SHP77 (cell line): ENCODE measurements around the gene FDXACB1.
"Not testable (repeated sequence)": the region's sequence is repeated elsewhere in the genome, so short reads cannot be mapped to it uniquely, and the experiment has no call there.

ENCODE experiments used
- DNase-seq, 2 experiments: peaks; one replicate each; lab custom pipeline; 2025; lab: John Stamatoyannopoulos, UW

The FDXACB1 gene

GRCh38 chr11:111908639-111909305 lies 29.8 kb upstream of the FDXACB1 start:
- no peak for DNase-seq

GRCh38 chr11:111906680-111907079 lies 27.7 kb upstream of the FDXACB1 start:
- no peak for DNase-seq

- DNase-seq: no peak
These were observed 26.4 kb upstream of the FDXACB1 start for GRCh38 chr11:111905411-111905810.

- no peak for DNase-seq
These were observed 7.9 kb upstream of the FDXACB1 start for GRCh38 chr11:111886844-111887243.

- no peak for DNase-seq
These were observed 7.1 kb upstream of the FDXACB1 start for GRCh38 chr11:111886032-111886431.

GRCh38 chr11:111885053-111885452 lies 6.1 kb upstream of the FDXACB1 start:
- not testable (repeated sequence) for DNase-seq

GRCh38 chr11:111882202-111882601 lies 3.2 kb upstream of the FDXACB1 start:
- DNase-seq: no peak

GRCh38 chr11:111879637-111879960 lies 634 bp upstream of the FDXACB1 start:
- DNase-seq: no peak

GRCh38 chr11:111878385-111878848 lies 548 bp downstream of the FDXACB1 start:
- peak in 1 of 2 experiments; percentile 37 for DNase-seq

GRCh38 chr11:111871693-111872161 lies 7.2 kb downstream of the FDXACB1 start:
- no peak for DNase-seq

GRCh38 chr11:111870886-111871692 lies 7.9 kb downstream of the FDXACB1 start, which contains the start of gene ALG9:
Gene ALG9, minus strand, starts transcription at chr11:111871581. Its CDS starts 99 bp downstream, at chr11:111871482.
- DNase-seq: peak; percentile 53 to 77

GRCh38 chr11:111870522-111870885 lies 8.5 kb downstream of the FDXACB1 start:
- DNase-seq: no peak

- DNase-seq: no peak
These were observed 8.9 kb downstream of the FDXACB1 start for GRCh38 chr11:111870113-111870512.

GRCh38 chr11:111860257-111860656 lies 18.7 kb downstream of the FDXACB1 start:
- DNase-seq: no peak

- DNase-seq: no peak
These were observed 23.5 kb downstream of the FDXACB1 start for GRCh38 chr11:111855506-111855905.

- no peak for DNase-seq
These were observed 26.9 kb downstream of the FDXACB1 start for GRCh38 chr11:111852103-111852502.

- DNase-seq: no peak
These were observed 27.3 kb downstream of the FDXACB1 start for GRCh38 chr11:111851636-111852035.

GRCh38 chr11:111851067-111851466 lies 27.9 kb downstream of the FDXACB1 start:
- no peak for DNase-seq

GRCh38 chr11:111849631-111850030 lies 29.3 kb downstream of the FDXACB1 start:
- DNase-seq: no peak

GRCh38 chr11:111846636-111847035 lies 32.3 kb downstream of the FDXACB1 start:
- no peak for DNase-seq

- DNase-seq: no peak
These were observed 32.9 kb downstream of the FDXACB1 start for GRCh38 chr11:111846063-111846462.

- no peak for DNase-seq
These were observed 33.5 kb downstream of the FDXACB1 start for GRCh38 chr11:111845276-111846028.

GRCh38 chr11:111843661-111844060 lies 35.3 kb downstream of the FDXACB1 start:
- DNase-seq: no peak
